NCI-H774 (cell line): ENCODE measurements around the gene NOTCH1.

Experiments
- DNase-seq: peaks from one replicate; lab custom pipeline; 2025; lab: John Stamatoyannopoulos, UW

Gene NOTCH1

DNA sequence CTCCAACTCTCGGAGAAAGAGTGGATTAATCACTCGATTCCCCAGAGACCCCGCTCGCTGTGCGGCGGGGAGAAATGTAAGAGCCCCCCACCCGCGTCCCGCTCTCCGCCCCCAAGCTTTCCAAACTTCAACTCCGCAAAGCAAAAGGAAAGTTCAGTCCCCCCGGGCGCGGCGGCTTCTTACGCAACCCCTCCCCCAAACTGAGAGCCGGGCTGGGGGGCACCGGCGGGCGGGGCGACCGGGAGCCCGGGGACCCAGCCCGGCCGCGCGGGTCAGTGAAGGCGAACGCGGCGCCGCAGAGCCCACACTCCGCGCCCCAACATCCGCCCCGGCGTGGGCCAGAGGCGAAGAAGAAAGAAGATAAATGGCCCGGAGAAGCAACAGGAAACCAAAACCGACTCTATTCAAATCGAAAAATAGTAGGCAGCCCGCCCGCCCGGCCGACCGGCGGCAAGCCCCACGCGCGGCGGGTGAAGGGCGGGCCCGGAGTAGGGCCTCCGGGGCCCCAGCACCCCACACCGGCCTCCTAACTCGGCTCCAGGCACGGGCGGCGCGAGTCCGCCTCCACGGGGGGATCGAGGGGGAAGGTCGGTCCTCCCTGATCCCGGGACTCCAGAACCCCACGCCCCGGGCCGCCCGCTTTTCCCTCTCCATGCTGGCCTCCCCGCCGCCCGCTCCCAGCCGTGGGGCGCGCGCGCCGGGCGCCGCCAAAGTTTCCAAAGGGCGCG, 720 bp downstream of the NOTCH1 start:
- no peak for DNase-seq

DNA sequence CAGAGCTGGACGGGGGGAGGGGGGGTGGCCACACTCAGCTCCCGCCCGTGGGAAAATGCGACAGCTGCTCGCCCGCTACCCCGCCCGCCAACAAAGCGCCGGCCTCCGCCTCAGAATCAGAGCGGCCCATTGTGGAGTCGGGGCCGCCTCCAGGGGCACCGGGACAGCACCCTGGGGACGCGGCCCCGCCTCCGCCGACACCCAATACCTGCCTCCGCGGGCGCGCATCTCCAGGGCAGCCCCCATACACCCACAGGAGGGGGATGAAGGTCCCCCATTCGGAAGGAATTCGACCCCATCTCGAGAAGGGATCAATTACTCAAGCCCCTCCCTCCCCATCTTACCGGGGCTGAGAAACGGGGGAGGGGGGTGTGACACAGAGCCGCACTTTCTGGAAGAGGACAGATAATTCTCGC, 1.3 kb downstream of the NOTCH1 start:
- DNase-seq, result no peak

DNA sequence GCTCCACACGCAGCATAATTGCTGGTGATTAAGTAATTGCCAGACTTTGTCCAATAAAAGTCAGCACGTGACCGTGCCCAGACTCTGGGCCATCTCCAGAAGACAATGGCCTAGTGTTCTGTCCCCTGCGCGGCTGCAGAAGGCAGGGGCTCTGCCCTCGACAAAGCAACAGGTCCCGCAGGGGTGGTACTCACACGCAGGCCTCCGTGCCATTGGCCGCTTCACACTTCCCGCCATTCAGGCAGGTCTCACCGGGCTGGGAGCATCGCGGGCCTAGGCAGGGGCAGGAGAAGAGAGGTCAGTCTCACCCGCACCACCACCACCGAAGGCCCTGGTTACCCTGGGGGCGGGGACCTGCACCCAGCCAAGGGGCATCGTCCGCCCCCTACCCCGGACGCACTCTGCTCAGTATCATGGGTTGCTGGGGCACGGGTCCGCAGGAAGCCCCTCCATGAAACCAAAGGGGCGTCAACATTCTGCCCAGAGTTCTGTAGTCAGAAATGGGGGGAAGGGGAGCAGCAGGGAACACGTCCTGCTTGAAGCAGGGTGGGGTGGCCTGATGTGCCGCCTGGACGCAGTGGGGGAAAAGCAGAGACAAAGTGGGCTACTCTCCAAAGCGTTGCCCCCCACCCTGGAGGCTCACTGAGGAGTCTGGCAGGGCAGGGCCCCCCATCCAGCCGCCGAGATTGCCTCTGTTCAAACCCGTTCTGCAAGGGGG, 1.9 kb downstream of the NOTCH1 start:
- DNase-seq, result no peak

DNA sequence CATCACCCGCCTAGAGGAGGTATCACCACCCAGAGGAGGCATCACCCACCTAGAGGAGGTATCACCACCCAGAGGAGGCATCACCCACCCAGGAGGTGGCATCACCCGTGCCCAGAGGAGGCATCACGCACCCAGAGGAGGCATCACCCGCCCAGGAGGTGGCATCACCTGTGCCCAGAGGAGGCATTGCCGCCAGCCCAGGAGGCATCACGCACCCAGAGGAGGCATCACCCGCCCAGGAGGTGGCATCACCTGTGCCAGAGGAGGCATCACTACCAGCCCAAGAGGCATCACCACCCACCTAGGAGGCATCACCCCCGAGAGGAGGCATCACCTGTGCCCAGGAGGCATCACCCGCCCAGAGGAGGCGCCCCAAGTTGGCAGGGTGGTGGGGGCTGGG, 2.6 kb downstream of the NOTCH1 start:
- DNase-seq, result no peak

DNA sequence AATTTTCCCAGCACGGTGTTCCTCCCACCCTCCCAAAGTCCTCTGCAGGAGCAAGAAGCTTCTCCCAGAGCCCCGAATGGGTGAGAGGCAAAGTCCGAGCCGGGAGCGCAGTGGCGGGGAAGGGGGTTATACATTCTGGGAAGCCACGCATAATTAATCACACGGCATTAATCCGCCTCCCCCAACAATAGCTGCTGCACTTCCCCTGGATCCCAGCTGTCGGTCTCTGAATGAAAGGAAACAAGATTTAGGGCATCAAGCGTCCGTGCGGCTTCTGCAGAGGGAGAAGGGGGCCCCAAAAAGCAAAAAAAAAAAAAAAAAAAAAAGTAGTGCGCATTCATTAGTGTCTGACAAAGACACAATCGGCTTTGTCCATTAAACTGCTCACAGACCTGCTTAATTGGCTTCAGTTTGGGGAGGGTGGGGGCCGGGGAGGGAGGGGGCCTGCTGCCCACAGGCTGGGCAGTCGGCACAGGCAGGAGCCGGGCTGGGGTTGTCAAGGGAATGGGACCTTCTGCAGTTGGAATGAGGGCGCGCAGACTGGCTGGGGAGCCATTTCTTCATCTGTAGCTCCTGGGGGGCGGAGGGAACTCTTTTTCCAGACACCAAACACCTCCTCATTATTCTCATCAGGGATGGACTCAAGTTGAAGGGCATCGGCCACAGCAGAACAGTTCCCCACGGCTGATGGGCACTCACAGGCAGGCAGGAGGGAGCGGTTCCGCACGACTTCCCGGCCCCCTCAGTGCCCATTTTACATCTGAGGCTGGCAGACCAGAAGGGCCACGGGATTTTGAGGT, 3.4 kb downstream of the NOTCH1 start:
- DNase-seq, result no peak

DNA sequence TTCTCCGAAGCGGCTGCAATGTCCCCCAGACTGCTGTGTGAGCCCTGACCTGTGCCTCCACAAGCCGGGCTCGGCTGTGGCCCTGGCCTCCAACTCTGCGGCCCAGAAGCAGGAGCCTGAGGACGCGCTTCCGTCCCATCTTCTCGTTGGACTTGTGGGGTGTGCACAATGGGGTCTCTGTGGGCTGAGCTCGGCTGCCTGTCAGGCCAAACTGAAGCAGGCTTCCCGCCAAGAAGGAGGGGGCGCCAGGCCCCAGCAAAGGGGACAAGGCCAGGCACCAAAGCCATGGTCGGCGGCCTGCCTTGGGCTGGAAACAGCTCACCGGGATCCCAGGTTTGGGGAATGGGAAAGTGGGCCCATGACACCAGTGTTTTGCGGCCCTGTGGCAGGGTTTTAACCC, 4.1 kb downstream of the NOTCH1 start:
- no peak for DNase-seq

DNA sequence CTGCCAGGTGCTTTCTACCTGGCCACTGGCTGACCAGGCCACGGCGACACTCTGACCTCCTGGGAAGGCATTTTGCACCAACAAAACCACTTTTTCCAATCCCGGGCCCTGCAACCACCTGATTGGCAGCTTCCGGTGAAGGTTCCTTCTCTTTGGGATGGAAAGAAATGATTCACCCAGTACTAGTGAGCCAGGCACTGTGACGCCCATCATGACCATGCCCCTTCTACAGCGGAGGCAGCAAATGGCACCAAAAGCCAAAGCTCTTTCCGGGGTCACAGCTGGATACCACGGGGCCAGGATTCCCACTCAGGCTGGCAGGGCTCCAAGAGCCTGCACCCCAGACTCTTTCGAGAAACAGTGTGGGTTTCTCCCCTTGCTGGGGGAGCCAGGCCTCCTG, 4.7 kb downstream of the NOTCH1 start:
- DNase-seq, result no peak

DNA sequence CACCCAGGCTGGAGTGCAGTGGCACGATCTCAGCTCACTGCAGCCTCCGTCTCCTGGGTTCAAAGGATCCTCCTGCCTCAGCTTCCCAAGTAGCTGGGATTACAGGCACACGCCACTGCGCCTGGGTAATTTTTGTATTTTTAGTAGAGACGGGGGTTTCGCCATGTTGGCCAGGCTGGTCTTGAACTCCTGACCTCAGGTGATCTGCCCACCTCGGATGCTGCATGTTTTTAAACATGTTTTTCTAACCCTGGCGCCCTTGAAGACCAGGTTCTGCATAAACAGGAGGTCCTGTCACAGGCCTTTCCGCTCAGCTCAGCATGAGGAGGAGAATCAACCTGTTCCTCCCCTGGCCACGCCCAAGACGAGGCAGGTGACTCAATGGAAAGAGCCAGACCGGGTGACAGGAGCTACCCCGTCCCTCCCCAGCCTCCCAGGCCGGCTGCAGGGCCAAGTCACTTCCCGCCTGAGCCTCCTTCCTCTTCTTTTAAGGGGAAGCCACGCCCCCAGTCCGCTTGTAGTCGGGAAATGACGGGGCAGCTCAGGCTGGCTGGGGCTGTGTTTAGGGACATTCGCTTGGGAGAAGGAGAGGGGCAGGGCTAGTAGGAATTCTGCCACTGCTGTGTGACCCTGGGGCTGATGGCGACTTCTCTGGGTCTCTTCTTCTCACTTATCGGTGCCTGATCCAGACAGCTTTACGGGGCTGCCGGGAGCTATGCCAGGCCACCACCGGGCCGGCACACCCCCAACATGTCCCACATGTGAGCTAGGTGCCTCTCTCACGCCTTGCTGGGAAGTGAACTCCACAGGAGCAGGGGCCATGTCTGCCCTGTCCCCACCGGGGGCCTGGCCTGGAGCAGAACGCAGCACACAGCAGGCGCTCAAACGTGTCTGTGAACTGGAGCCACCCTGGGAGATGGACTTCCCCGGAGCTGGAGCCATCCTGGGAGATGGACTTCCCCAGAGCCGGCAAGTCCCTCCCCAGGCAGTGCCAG, 6.1 kb downstream of the NOTCH1 start:
- peak; percentile 34 for DNase-seq

DNA sequence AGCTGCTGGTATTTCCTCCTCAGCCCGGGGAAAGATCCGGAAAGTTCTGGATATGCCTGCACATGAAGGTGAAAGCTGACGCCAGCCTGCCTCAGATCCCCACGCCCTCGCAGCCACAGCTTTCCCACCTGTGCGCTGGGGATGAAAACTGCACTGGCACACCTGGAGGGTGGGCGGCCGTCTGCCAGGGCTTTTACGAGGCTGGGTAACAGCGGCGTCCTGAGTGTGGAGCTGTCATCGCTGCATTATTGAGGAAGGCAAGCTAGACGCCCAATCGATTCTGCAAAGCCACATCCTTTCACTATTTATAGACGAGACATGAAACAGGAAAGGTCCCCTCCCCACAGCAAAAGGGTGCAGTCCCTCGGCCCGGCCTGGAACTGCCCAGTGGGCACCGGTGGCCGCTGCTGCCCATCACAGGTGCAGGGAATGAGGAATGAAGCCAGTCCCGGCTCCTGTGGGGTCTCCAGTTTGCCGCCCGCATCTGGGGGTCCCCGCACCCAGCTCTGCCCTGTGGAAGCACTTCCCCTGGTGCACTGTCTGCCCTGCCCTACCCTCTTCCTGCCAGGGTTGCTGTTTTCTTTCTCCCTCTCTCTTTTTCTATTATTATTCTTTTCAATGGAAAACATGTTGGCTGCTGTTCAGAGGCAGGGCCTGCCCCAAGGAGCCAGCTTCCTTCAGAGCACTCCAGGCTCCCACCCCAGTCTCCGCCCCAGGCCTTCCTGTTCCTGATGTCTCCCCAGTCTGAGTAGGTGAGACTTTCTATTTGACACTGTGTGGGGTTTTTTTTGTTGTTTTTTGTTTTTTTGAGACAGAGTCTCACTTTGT, 7.0 kb downstream of the NOTCH1 start:
- no peak for DNase-seq

DNA sequence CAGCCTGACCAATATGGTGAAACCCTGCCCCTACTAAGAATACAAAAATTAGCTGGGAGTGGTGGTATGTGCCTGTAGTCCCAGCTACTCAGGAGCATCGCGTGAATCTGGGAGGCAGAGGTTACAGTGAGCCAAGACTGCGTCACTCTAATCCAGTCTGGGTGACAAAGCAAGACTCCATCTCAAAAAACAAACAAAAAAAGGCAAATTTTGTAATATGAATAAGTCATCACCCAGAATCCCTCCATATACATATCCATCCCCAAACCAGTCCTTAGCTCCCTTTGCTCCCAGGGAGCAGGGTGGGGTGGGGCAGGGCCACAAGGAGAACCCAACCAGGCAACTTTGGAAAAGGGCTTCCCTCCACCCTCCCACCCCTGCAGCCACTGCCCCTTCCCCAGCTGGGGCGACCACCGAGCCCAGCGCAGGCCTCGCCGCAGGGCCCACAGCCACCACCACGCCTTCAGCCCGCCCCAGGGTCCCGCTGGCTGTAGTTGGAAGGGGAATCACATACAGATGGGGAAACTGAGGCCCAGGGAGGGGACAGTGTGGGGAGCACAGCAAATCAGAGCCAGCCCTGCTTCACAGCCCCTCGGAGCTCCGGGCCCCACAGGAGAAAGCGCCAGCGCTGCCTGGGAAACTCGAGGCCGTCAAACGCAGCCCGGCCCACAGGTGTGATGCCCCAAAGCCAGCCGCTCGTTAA, 7.8 kb downstream of the NOTCH1 start:
- DNase-seq, result no peak

DNA sequence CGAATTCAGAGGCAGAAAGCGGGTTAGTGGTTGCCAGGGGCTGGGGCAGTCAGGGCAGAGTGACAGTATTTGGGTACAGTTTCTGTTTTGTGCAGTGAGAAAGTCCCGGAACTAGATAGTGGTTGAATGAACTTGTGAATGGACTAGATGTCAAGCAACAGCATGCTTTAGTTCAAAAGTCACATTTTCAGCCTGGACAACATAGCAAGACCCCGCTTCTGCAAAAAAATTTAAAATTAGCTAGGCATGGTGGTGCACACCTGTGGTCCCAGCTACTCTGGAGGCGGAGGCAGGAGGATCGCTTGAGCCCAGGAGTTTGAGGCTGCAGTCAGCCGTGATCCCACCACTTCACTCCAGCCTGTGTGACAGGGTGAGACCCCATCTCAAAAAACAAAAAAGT, 8.4 kb downstream of the NOTCH1 start:
- no peak for DNase-seq

DNA sequence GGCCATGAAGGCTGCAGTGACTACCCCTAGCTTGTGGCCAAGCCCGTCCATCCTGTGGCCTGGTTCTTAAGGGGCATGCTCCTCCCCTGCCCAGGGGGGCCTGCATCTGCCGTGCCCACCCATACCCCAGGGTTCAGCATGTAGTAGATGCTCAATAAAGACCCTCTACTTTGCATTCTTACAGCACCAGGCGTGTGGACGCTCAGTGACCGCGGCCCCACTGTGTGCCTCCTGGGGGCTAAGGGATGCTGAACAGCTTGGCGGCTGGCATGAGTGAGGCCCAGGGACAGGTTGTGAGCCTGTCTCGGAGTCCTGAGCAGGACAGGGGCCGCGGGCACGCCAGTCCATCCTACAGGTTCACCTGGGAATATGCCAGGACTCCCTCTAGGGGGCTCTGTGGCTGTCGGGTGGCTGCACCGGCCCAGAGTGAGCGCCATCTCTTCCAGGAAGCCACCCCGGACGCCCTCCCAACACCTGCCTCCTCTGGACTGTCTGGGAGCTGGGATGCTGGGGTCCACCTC, 9.1 kb downstream of the NOTCH1 start:
- no peak for DNase-seq

DNA sequence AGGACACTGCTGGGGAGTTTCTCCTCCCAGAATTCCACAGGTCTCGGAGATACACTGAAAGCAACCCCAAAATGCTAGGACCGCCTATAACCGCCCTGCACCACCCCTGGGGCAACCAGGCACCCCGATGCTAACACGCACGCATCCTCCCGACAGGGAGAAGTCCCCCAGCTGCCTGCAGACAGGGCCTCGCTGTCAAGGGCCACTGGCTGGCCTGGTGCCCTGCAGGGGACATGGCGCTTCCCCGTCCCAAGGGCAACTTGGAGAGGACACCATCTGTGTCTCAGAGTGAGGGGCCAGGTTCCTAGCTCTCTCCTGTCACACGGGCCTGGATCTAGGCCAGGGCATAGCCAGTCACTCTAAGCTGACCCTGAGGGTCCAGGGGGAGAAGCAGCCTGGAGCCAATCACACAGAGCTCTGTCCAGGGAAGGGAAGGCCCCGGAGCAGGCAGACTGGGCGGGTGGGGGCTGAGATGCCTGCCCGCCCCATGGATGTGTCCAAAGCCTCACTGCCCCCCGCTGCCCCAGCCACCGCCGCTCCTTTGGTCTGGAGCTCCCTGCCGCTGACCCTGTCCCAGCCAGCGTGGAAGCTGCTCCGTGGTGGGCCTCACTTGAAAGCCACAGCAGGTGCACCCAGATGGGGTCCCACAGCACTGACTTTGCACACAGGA, 9.7 kb downstream of the NOTCH1 start:
- no peak for DNase-seq

DNA sequence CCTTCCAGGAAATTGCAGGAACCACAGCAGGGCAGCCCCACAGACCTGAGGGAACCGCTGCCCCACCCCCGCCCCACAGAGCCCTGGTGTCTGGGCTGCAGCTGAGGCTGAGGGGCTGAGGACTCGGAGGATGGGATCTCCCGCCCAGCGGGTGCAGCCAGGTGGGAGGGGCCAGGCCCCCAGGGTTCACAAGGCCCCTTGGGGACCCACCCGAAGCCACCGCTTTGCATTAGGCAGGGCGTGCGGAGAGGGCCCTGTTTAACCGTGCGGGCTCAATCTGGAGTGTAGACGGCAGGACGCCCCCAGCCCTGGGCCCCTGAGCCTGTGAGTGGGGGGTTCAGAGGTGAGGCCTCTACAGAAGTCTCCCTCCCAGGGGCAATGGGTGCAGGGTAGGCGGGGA, 10.8 kb downstream of the NOTCH1 start:
- no peak for DNase-seq

DNA sequence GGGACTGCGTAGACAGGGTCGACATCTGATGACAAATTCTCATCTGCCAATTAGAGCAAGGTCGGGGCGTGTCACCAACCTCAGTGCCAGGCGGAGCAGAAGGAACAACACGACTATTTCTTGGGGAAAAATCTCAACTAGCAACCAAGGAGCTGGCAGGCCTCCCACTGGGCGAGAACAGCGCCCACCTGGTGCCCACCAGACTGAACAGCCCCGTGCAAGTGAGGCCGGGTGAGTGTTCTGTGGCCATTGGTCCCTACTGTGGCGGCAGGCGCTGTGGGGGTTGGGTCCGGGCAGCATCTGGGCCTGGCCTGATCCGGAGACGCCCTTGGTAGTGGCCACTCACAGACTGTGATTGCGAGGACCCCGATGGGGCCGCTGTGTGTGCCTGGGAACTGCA, 11.5 kb downstream of the NOTCH1 start:
- DNase-seq, result peak; percentile 60

DNA sequence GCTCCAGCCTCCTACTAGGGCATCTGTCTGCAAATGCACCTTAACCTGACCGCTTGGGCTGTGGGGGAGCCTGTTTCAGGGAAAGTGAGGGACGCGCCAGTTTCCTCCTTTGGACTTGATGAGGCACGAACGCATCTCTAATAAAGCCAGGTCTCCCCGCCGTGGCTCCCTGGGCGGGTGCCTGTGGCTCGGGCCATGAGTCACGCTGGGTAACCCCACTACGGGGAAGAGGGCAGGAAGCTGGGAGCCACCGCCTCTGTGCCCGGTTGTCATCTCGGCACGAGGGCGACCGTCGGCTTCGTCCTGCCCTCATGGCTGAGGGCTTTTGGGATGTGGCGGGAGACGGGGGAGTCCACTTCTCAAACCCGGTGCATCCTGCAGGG, 12.1 kb downstream of the NOTCH1 start:
- no peak for DNase-seq

DNA sequence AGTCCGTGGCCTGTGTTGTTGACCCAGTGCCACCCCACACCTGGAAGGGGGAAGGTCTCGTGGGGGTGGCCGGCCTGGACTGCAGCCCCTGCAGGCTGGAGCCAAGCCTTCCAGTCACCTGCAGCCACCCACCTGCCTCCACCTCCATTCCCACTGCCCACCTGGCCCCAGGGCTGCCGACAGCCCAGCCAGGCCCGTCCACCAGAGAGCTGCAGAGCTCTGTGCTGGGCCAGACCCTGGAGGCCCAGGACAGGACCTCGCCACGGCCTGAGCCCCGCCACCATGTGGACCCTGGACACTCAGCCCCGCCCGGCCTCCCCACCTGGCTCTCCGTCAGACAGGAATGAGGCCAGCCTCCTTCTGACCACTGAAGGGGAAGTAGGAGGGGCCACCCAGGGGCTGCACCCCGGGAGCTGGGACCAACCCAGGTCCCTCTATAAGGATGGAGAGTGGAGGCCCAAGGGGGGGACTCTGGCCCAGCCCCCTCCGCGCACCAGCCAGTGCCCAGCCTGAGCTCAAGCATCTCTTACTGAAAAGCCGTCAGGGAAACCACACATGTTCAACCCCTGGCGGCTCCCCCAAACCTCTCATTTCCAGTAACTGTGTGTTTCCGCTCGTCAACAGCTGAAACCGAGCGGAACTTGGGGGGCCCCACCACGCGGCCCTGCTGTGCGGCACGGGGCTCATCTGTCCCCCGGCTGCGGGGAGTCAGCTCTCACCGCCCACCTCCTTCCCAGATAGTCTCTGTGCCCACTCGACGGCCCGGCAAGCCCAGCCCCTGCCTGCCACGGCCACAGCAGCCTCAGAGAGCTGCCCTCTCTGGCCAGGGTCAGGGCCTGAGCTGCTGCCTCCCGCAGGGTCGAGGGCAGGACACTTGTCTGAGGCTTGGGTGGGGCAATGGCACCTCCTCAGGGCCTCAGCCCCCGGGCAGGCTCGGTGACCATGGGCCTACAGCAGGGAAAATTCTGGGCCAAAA, 12.8 kb downstream of the NOTCH1 start:
- DNase-seq, result no peak
